Suprapubic skin (tissue), 4 donors: ENCODE measurements around the gene RGMA. TPM values are rescaled to one million over a fixed set of nuclear protein-coding genes. Genes with fewer than 3 reads are reported as not detected.

Experiments
- DNase-seq, 2 donors: peaks; one replicate each; pipeline ENCODE4 v3.0.0-alpha.2; 2019; ENCODE audit warnings: low spot score in 2 of 2
- H3K27ac ChIP-seq: fragments of 200-600 bp; sonication (generic); one replicate; pipeline ENCODE4 v1.5.1; 2019
- H3K27me3 ChIP-seq: fragments of 200-600 bp; sonication (generic); one replicate; pipeline ENCODE4 v1.5.1; 2019
- H3K36me3 ChIP-seq: fragments of 200-600 bp; sonication (generic); one replicate; pipeline ENCODE4 v1.5.1; 2019
- H3K4me1 ChIP-seq: fragments of 200-600 bp; sonication (generic); one replicate; pipeline ENCODE4 v1.5.1; 2019
- H3K4me3 ChIP-seq: fragments of 200-600 bp; sonication (generic); one replicate; pipeline ENCODE4 v1.5.1; 2019; ENCODE audit warnings: mild to moderate bottlenecking
- H3K9me3 ChIP-seq: fragments of 200-600 bp; sonication (generic); one replicate; pipeline ENCODE4 v1.5.1; 2019
- CTCF ChIP-seq, 2 donors: fragments of 200-600 bp in 1 of 2; fragments of 450-650 bp in 1 of 2; sonication (generic) in 1 of 2; IDR thresholded peaks; one replicate each; pipeline ENCODE4 v1.5.1; 2016 to 2019; ENCODE audit warnings: antibody characterized with exemption in 2 of 2, mild to moderate bottlenecking in 1 of 2, moderate library complexity in 1 of 2
- EP300 ChIP-seq: sonication (generic); formaldehyde crosslinking; IDR thresholded peaks from one replicate; pipeline ENCODE4 v1.6.1; 2017; ENCODE audit warnings: antibody characterized with exemption
- POLR2A ChIP-seq, 2 donors: fragments of 450-650 bp; IDR thresholded peaks; one replicate each; pipeline ENCODE4 v1.6.1; 2017; ENCODE audit warnings: antibody characterized with exemption in 2 of 2, mild to moderate bottlenecking in 2 of 2, moderate library complexity in 2 of 2
- POLR2AphosphoS5 ChIP-seq, 3 donors: sonication (generic); formaldehyde crosslinking; IDR thresholded peaks; one replicate each; pipeline ENCODE4 v1.6.1; 2017; ENCODE audit warnings: antibody characterized with exemption in 3 of 3
- WGBS: methylation state at CpG from one replicate; pipeline ENCODE4 v1.1.5; 2018; 5-methylcytosine and 5-hydroxymethylcytosine counted together
- total RNA-seq, 4 donors: library from RNA; depleted of rRNA; stranded (reverse); fragments of >200 nt; gene quantifications; one replicate each; pipeline ENCODE4 v1.1.0, GENCODE V29; 2016

Gene RGMA
- total RNA-seq, 4 donors from 2014 or later, result 11.1 to 18.7 (median 15.6) TPM

GRCh38 chr15:93001156-93001555 is 87.9 kb downstream of the RGMA start:
- H3K27ac ChIP-seq, result no peak overlapping the region
- H3K4me3 ChIP-seq, result no peak overlapping the region
- no peaks in the 10 kb centered on the region for H3K9me3 ChIP-seq
- no peaks in the 10 kb centered on the region for H3K4me1 ChIP-seq
- WGBS, result 97% methylated on average over 6 of the region's 6 CpGs
- no peak for DNase-seq
- no peaks in the 10 kb centered on the region for H3K27me3 ChIP-seq
- TF ChIP-seq POLR2AphosphoS5 (IDR thresholded peaks at IDR 0.05) (no peak), POLR2A (IDR thresholded peaks at IDR 0.05) (no peak)
- peaks cover 97% of the 10 kb centered on the region for H3K36me3 ChIP-seq

GRCh38 chr15:92997821-92998220 is 91.2 kb downstream of the RGMA start:
- no peaks in the 10 kb centered on the region for H3K4me1 ChIP-seq
- 88% methylated on average over 6 of the region's 6 CpGs for WGBS
- no peak overlapping the region for H3K4me3 ChIP-seq
- no peak for DNase-seq
- H3K27me3 ChIP-seq, result no peaks in the 10 kb centered on the region
- peaks cover 98% of the 10 kb centered on the region for H3K36me3 ChIP-seq
- TF ChIP-seq CTCF (IDR thresholded peaks at IDR 0.05), result no peak
- no peak for TF ChIP-seq POLR2A (IDR thresholded peaks at IDR 0.05)
- TF ChIP-seq EP300, result no peak
- no peak for TF ChIP-seq POLR2AphosphoS5 (IDR thresholded peaks at IDR 0.05)
- no peak overlapping the region for H3K27ac ChIP-seq
- H3K9me3 ChIP-seq, result no peaks in the 10 kb centered on the region

- H3K36me3 ChIP-seq, result peaks cover 91% of the 10 kb centered on the region
Measured at GRCh38 chr15:92992720-92993119, 96.3 kb downstream of the RGMA start.

GRCh38 chr15:92990031-92990430 is 99.0 kb downstream of the RGMA start:
- peaks cover 89% of the 10 kb centered on the region for H3K36me3 ChIP-seq
- H3K27ac ChIP-seq, result no peak overlapping the region
- TF ChIP-seq EP300, result no peak
- no peak for TF ChIP-seq POLR2AphosphoS5 (IDR thresholded peaks at IDR 0.05)
- TF ChIP-seq POLR2A (IDR thresholded peaks at IDR 0.05), result no peak
- no peak for TF ChIP-seq CTCF (IDR thresholded peaks at IDR 0.05)
- DNase-seq, result no peak
- H3K9me3 ChIP-seq, result no peaks in the 10 kb centered on the region
- no peaks in the 10 kb centered on the region for H3K27me3 ChIP-seq
- H3K4me1 ChIP-seq, result no peaks in the 10 kb centered on the region
- 90% methylated on average over 2 of the region's 2 CpGs for WGBS
- H3K4me3 ChIP-seq, result no peak overlapping the region

More at GRCh38 chr15:92992720-92993119, 96.3 kb downstream of the RGMA start:
- no peaks in the 10 kb centered on the region for H3K9me3 ChIP-seq
- H3K27ac ChIP-seq, result no peak overlapping the region
- TF ChIP-seq EP300 (no peak), POLR2A (IDR thresholded peaks at IDR 0.05) (no peak), POLR2AphosphoS5 (IDR thresholded peaks at IDR 0.05) (no peak), CTCF (IDR thresholded peaks at IDR 0.05) (no peak)
- no peak overlapping the region for H3K4me3 ChIP-seq
- H3K27me3 ChIP-seq, result no peaks in the 10 kb centered on the region
- 96% methylated on average over 9 of the region's 9 CpGs for WGBS
- DNase-seq, result no peak
- H3K4me1 ChIP-seq, result no peaks in the 10 kb centered on the region

GRCh38 chr15:92989470-92989869 is 99.5 kb downstream of the RGMA start:
- WGBS, result 79% methylated on average over 2 of the region's 2 CpGs
- H3K4me1 ChIP-seq, result no peaks in the 10 kb centered on the region
- no peak overlapping the region for H3K4me3 ChIP-seq
- TF ChIP-seq CTCF (IDR thresholded peaks at IDR 0.05), result no peak
- no peak for TF ChIP-seq POLR2AphosphoS5 (IDR thresholded peaks at IDR 0.05)
- no peak for TF ChIP-seq POLR2A (IDR thresholded peaks at IDR 0.05)
- no peak for TF ChIP-seq EP300
- peaks cover 89% of the 10 kb centered on the region for H3K36me3 ChIP-seq
- H3K27ac ChIP-seq, result no peak overlapping the region
- no peaks in the 10 kb centered on the region for H3K27me3 ChIP-seq
- no peak for DNase-seq
- no peaks in the 10 kb centered on the region for H3K9me3 ChIP-seq

Other genes with a start within 250 kb of the RGMA start
- 100 to 1,000 TPM in 3 of 4 donors, 10 to 100 TPM in 1; 93.3 to 319 (median 127) TPM for gene CHD2, start 188.9 kb downstream of the RGMA start, total RNA-seq